GM19452 (cell line): ENCODE results near the gene PTPRN2.

Experiments
- ATAC-seq: cut with Tn5 transposase; IDR thresholded peaks from one replicate; pipeline ENCODE4 v1.9.1; 2021; ENCODE audit not compliant: unreplicated experiment

Gene PTPRN2

GRCh38 chr7:157887400-157887799 is 700.2 kb downstream of the PTPRN2 start:
- no peak for ATAC-seq

GRCh38 chr7:157886711-157887110 is 700.9 kb downstream of the PTPRN2 start:
- no peak for ATAC-seq

DNA sequence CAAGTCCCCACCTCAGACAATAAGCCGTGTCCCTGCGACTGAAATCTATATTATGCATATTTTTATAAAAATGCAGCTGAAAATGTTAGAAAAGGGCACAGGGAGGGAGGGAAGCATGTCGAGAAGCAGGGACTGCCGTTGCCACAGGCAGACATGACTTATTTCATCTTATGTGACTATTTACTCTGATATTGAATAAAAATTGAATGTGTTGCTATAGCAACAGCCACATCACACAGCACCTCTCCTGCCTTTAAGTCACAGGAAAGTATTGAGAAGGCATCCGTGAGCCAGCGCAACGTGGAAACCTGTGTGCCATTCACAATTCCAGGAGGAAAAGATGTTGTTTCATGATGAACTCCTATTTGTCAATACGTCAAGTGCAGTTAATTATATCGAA is 701.4 kb downstream of the PTPRN2 start:
- ATAC-seq: no peak

- ATAC-seq: no peak
Observed at GRCh38 chr7:157885140-157885539, 702.5 kb downstream of the PTPRN2 start.

DNA sequence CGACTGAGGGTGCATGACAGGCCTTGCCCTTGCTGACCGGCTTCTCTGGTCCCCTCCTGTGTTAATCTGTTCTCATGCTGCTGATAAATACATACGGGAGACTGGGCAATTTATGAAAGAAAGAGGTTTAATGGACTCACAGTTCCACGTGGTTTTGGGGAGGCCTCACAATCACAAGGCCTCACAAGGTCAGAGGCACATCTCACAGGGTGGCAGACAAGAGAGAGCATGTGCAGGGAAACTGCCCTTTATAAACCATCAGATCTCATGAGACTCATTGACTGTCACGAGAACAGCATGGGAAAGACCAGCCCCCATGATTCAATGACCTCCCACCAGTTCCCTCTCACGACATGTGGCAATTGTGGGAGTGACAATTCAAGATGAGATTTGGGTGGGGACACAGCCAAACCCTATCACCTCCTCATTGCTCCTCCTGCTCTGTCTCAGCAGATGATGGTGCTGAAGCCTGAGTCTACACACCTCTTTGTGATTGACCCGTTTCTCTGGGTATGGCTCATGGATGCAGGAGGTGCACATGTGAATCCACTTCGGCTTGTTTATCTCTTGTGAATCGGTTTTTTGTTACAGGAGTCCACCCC is 703.1 kb downstream of the PTPRN2 start:
- no peak for ATAC-seq

DNA sequence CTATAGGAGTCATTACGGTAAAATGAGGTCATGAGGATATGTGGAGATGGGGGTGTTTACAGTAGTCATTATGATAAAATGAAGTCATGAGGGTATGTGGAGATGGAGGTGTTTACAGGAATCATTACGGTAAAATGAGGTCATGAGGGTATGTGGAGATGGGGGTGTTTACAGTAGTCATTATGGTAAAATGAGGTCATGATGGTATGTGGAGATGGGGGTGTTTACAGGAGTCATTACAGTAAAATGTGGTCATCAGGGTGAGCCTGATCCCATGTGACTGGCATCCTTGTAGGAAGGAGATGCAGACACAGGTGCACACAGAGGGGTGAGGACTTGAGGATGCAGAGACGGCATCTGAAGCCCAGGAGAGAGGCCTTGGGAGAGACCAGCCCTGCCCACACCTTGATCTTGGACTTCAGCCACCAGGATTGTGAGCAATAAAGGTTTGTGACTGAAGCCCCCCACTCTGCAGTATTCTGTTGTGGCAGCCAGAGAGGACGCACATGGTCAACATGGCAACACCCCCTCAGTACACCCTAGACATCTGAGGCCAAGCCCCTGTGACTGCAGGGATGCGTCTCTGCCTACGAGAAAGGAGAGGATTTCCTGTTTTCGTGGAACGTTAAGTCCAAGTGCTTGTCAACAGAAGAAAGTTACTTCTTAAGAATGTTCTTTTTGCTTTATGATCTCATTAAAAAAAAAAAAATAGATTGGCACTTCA is 706.4 kb downstream of the PTPRN2 start:
- ATAC-seq: no peak

DNA sequence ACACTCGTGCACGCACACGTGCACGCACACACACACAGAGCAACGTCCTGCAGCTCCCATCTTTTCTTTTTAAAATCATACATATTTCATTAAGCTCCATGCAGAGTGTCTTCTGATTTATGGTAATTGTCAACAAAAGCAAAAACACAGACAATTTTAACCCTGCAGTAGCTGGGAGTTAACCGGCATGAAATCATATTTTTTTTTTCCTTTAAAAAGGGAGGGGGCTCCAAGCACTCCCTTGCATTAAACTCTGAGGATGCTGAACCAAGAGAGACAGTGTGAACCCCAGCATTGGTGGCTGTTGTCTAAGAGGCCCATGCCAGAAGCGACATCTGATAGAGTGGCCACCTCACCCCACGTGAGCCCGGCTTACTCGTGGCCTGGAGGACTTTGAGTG is 708.2 kb downstream of the PTPRN2 start:
- ATAC-seq: no peak

DNA sequence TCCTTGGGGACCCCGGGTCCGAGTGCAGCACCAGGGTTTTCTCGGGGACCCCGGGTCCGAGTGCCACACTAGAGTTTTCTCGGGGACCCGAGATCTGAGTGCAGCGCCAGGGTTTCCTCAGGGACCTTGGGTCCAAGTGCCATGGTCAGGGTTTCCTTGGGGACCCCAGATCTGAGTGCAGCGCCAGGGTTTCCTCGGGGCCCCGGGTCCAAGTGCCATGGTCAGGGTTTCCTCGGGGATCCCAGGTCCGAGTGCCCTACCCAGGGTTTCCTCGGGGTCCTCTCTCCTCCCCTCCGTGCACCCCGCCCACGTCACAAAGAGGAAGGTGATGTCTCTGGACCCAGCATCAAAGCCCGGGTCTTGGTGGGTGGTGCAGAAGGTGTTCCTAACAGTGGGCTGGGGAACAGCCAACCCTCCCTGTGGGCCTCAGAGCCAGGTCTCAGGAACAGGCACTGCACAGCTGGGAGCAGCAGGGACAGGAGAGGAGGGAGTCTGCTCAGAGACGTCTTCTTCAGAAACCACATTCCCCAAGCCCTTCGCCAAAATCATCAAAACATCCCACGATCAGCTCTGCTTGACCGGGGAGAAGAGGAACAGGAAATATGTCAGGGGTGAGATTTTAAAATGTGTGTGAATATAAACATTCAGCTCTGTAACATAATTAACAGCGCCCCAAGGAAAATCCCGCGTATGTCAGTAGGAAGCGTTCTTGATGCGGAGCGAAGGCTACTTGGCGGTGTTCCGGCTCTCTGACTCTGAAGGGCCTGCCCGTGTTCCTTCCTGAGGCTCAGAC is 710.1 kb downstream of the PTPRN2 start:
- no peak for ATAC-seq

GRCh38 chr7:157876469-157877285 is 710.9 kb downstream of the PTPRN2 start:
- no peak for ATAC-seq

- ATAC-seq: no peak
Observed at GRCh38 chr7:157875230-157876179, 712.1 kb downstream of the PTPRN2 start.

DNA sequence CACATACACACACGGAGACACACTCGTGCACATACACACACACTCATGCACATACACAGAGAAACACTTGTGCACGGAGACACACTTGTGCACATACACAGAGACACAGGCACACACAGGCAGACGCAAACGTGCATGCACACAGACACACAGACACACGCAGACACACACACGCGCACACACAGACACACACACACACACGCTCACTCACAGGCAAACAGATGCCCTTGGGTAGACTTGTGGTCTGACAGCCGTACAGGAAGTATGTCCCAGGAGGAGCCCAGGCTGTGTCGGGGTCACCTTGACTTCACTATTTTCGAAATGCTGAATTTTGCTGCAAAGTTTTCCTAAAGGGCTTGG is 712.8 kb downstream of the PTPRN2 start:
- no peak for ATAC-seq

DNA sequence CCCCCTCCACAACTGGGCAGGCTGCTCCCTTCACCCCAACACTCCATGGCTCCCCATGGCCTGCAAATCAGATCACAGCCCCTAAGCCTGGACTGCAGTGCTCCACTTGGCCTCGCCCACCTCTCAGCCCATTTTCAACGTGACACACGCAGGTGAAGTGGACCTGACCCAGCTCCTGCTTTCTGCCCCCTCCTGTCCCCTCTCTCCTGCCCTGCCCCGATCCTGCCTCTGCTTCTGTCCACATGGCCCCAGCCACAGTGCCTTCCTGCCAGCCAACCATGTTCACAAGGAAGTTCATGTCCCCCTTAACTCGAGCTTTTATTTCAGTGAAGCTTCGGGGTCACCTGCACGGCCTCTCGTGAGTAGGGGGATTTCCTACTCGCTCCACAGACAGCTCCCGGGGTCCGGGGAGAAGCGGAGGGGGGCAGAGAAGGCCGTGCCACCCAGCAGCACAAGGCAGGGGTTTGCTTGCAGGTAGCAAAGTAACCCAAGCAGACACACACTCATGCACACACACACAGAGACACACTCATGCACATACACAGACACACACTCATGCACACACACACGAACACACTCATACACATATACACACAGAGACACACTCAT is 713.3 kb downstream of the PTPRN2 start:
- no peak for ATAC-seq

- no peak for ATAC-seq
Observed at GRCh38 chr7:157873664-157874063, 714.0 kb downstream of the PTPRN2 start.

DNA sequence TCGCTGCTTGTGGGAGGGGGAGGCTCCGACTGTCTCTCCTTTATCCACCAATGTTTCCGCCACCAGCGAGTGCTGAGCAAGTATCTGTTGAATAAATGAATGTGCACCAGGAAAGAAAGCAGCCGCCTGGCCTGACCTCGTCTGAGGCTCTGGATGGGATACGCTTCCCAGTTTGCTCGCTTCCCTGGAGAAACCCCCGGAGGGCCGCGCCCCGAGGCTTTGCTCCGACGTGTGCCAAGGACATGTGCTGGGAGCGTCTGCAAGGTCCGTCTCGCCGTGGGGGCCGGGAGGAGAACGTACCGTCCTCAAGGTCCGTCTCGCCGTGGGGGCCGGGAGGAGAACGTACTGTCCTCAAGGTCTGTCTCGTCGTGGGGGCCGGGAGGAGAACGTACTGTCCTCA is 714.4 kb downstream of the PTPRN2 start:
- ATAC-seq: no peak

- no peak for ATAC-seq
Observed at GRCh38 chr7:157872447-157872846, 715.2 kb downstream of the PTPRN2 start.

DNA sequence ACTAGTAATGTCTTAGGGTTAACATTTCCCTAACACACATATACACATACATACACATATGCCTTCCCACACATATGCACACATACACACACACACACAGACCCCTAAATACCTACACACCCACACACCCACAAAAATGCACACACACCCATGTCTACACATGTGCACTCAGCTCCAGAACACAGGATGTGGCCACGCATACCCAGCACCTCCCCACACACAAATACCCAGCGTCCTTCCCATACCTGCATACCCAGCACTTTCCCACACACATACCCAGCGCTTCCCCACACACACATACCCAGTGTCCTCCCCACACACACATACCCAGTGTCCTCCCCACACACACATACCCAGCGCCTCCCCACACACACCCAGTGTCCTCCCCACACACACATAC is 715.9 kb downstream of the PTPRN2 start:
- no peak for ATAC-seq

DNA sequence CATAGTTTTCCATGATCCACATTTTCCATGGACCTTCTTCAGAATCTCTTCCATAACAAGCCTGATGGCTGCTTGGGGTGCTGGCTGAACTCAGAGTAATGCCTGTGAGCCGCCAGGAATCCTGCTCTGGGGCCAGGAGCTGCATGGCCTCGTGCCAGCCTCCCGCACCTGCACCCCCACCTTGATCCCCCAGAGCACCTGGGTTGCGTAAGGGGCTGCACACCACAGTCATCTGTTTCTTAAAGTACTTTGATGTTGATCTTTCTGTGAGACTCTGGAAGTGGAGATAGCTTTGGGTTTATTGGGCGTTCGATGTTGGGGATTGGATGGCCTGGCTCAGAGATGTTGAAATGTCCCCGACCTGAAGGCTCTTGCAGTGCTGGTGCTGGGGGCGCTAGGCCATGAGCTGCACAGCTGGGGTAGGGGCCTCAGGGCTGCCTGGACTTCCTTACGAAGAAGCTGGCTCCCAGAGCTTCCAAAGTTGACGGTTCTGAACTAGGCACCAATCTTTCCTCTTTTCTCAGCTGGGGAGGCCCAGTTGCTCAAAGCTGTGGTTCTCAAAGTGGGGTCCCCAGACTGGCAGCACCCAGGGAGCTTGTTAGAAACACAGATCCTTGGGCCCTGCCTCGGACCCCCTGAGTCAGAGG is 716.9 kb downstream of the PTPRN2 start:
- ATAC-seq: no peak

GRCh38 chr7:157869793-157870192 is 717.8 kb downstream of the PTPRN2 start:
- no peak for ATAC-seq

DNA sequence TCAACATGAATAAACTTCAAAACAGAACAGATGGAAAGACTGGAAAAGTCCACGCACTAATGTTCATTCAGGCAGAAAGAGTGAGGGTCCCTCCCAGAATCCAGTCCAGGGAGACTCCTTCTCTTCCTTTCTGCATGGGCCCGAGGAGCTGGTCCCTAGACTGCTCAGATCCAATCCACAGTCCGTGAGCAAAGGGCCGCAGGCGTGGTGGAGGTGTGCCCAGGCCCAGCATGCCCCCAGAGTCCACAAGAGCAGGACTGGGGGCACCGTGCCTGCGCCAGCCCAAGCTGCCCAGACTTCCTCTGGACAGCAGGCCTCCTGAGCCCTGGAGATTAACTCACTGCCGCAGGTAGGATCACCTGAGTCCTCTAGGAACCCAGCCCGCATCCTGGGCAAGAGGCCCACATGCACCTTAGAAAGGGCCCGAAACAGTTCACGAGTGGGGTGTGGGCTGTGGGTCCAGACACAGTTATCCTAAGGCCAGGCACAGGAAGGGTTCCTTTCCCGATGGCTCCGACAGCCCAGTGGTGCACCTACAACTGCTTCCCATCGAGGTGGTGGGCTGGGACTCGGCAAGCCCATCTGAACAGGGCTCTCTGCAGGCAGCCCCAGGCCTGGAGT is 719.8 kb downstream of the PTPRN2 start:
- ATAC-seq: no peak
